Endothelial cell (in vitro differentiated cells): ENCODE results near the gene IQCE. TPM values are rescaled to one million over a fixed set of nuclear protein-coding genes. Genes with fewer than 3 reads are reported as not detected.
"Not testable (repeated sequence)": the region's sequence is repeated elsewhere in the genome, so short reads cannot be mapped to it uniquely, and the experiment has no call there.

Experiments used
- DNase-seq: peaks from one replicate; pipeline ENCODE4 v3.0.0; 2021; ENCODE audit warnings: low spot score
- H3K27ac Mint-ChIP-seq: one replicate; pipeline ENCODE4 v1.8.0; 2021; ENCODE audit warnings: mixed read lengths, inconsistent platforms; ENCODE audit not compliant: unreplicated experiment
- H3K27me3 Mint-ChIP-seq: one replicate; pipeline ENCODE4 v1.8.0; 2021; ENCODE audit warnings: mild to moderate bottlenecking, moderate library complexity, mixed read lengths, inconsistent platforms; ENCODE audit not compliant: unreplicated experiment
- H3K36me3 Mint-ChIP-seq: one replicate; pipeline ENCODE4 v1.8.0; 2021; ENCODE audit warnings: mild to moderate bottlenecking, low read depth, mixed read lengths, inconsistent platforms; ENCODE audit not compliant: unreplicated experiment
- H3K4me1 Mint-ChIP-seq: one replicate; pipeline ENCODE4 v1.8.0; 2021; ENCODE audit warnings: mild to moderate bottlenecking, mixed read lengths, inconsistent platforms; ENCODE audit not compliant: unreplicated experiment
- H3K4me3 Mint-ChIP-seq: one replicate; pipeline ENCODE4 v1.8.0; 2021; ENCODE audit warnings: mild to moderate bottlenecking, mixed read lengths, inconsistent platforms; ENCODE audit not compliant: unreplicated experiment
- H3K9me3 Mint-ChIP-seq: one replicate; pipeline ENCODE4 v1.8.0; 2021; ENCODE audit warnings: mixed read lengths, inconsistent platforms; ENCODE audit not compliant: unreplicated experiment
- total RNA-seq: library from RNA; stranded (reverse); fragmentation: NEBNext Ultra II Directional; extraction: Animal tissue kit (Norgen Biotek cat#: 25700); gene quantifications from one replicate; pipeline ENCODE4 v1.2.1, GENCODE V29; 2021; ENCODE audit not compliant: unreplicated experiment
- TF ChIP-seq, protein P1 (sequence below): fragments of 200-600 bp; sonication (generic); IDR thresholded peaks from one replicate; pipeline ENCODE4 v1.5.0; 2021; ENCODE audit warnings: antibody characterized with exemption; ENCODE audit not compliant: unreplicated experiment

The IQCE gene
- total RNA-seq, 1 donor from 2014 or later: 9.6 TPM

GRCh38 chr7:2553831-2554581 lies 4.8 kb upstream of the IQCE start:
- Mint-ChIP-seq H3K4me3 (peak overlapping the region; percentile 88), H3K27me3 (peaks cover 11% of the 10 kb centered on the region)

DNA sequence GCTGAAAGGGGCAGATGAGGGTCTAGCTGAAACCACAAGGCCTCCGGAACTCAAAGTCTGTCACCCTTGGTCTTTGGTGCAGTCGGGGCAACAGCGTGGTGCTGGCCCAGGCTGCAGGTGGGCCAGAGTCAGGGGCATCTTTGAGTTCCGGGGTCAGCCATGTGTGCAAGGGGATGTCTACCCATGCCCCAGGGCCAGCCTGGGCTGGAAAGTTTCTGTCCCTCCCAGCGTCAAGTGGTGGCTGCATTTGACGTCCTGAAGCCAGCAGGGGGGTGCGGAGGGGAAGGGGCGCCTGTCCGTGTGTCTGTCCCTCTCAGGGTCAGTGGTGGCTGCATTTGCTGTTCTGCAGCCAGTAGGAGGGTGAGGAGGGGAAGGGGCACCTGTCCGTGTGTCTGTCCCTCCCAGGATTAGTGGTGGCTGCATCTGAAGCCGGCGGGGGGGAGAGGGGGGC lies 4.1 kb upstream of the IQCE start:
- Mint-ChIP-seq H3K27me3 (peaks cover 11% of the 10 kb centered on the region), H3K9me3 (no peaks in the 10 kb centered on the region), H3K36me3 (peaks cover 3% of the 10 kb centered on the region), H3K4me1 (peaks cover 7% of the 10 kb centered on the region), H3K27ac (no peak overlapping the region), H3K4me3 (peak overlapping the region; percentile 88)
- DNase-seq: no peak
- TF ChIP-seq, protein P1, sequence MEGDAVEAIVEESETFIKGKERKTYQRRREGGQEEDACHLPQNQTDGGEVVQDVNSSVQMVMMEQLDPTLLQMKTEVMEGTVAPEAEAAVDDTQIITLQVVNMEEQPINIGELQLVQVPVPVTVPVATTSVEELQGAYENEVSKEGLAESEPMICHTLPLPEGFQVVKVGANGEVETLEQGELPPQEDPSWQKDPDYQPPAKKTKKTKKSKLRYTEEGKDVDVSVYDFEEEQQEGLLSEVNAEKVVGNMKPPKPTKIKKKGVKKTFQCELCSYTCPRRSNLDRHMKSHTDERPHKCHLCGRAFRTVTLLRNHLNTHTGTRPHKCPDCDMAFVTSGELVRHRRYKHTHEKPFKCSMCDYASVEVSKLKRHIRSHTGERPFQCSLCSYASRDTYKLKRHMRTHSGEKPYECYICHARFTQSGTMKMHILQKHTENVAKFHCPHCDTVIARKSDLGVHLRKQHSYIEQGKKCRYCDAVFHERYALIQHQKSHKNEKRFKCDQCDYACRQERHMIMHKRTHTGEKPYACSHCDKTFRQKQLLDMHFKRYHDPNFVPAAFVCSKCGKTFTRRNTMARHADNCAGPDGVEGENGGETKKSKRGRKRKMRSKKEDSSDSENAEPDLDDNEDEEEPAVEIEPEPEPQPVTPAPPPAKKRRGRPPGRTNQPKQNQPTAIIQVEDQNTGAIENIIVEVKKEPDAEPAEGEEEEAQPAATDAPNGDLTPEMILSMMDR: no peak

More at GRCh38 chr7:2553831-2554581, 4.8 kb upstream of the IQCE start:
- Mint-ChIP-seq H3K4me1 (peaks cover 9% of the 10 kb centered on the region), H3K36me3 (peaks cover 9% of the 10 kb centered on the region), H3K9me3 (no peaks in the 10 kb centered on the region), H3K27ac (peak overlapping the region; percentile 24)
- DNase-seq: no peak
- TF ChIP-seq, protein P1: no peak

- TF ChIP-seq, protein P1: no peak
- Mint-ChIP-seq H3K27ac (peak within 1 kb of the TSS; percentile 64), H3K36me3 (peaks cover 3% of the 10 kb centered on the region), H3K9me3 (no peaks in the 10 kb centered on the region), H3K4me1 (peaks cover 7% of the 10 kb centered on the region), H3K4me3 (peak within 1 kb of the TSS; percentile 88), H3K27me3 (peaks cover 11% of the 10 kb centered on the region)
- peak; percentile 96 for DNase-seq
These were observed 3.4 kb upstream of the IQCE start, which contains the start of gene BRAT1 for GRCh38 chr7:2555121-2556052. Gene BRAT1, minus strand, starts transcription at chr7:2555524. Its CDS starts 1,093 bp downstream, at chr7:2554431.

DNA sequence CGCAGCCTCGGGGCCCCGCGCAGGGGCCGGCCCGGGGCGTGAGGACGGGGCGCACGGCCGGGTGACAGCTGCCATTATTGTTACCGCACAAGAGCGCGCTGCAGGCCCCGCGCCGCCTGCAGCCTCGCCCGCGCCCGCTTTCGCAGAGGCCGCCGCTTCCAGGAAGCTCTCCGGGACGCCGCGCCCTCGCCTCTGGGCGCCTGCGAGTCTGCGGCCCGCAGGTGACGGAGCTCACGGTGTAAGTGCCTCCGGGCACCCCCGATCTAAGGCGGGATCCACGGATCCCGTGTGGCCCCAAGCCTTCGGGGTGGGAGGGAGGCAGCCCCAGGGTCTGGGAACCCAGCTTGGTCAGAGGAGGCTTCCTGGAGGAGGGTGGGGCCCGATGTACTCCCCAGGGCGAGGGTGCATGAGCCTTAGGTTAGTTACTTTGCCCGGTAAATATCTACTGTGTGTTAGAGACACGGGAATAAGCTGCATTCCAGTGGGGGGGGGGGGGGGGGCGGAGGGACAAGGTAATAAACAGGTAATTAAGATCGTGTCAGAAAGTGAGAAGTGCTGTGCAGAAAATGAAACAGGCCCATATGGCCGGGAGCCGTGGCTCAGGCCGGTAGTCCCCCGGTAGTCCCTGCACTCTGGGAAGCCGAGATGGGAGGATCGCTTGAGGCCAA lies 638 bp downstream of the IQCE start:
- Mint-ChIP-seq H3K27ac (no peak overlapping the region), H3K9me3 (no peaks in the 10 kb centered on the region), H3K36me3 (no peaks in the 10 kb centered on the region), H3K4me3 (peak overlapping the region; percentile 82), H3K27me3 (peaks cover 5% of the 10 kb centered on the region), H3K4me1 (peaks cover 3% of the 10 kb centered on the region)
- no peak for DNase-seq
- TF ChIP-seq, protein P1: no peak

DNA sequence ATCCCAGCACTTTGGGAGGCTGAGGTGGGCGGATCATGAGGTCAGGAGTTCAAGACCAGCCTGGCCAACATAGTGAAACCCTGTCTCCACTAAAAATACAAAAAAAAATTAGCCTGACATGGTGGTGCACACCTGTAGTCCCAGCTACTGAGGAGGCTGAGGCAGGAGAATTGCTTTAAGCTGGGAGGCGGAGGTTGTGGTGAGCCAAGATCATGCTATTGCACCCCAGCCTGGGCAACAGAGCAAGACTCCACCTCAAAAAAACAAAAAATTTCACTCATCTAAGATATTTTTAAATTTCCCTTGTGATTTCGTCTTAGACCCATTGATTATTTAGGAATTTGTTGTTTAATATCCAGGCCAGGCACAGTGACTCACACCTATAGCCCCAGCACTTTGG lies 5.2 kb downstream of the IQCE start:
- not testable (repeated sequence) for H3K27ac Mint-ChIP-seq, H3K36me3 Mint-ChIP-seq, DNase-seq, H3K9me3 Mint-ChIP-seq, H3K4me3 Mint-ChIP-seq, H3K27me3 Mint-ChIP-seq, H3K4me1 Mint-ChIP-seq
